CD4-positive, alpha-beta T cell treated with Interferon alpha-2 for 1 hour (primary cell): Measurements from ENCODE around the gene SULF2.

Experiments
- DNase-seq, 2 donors: peaks; one replicate each; pipeline ENCODE4 v3.0.0-alpha.2; 2020 to 2022

Gene SULF2

DNA sequence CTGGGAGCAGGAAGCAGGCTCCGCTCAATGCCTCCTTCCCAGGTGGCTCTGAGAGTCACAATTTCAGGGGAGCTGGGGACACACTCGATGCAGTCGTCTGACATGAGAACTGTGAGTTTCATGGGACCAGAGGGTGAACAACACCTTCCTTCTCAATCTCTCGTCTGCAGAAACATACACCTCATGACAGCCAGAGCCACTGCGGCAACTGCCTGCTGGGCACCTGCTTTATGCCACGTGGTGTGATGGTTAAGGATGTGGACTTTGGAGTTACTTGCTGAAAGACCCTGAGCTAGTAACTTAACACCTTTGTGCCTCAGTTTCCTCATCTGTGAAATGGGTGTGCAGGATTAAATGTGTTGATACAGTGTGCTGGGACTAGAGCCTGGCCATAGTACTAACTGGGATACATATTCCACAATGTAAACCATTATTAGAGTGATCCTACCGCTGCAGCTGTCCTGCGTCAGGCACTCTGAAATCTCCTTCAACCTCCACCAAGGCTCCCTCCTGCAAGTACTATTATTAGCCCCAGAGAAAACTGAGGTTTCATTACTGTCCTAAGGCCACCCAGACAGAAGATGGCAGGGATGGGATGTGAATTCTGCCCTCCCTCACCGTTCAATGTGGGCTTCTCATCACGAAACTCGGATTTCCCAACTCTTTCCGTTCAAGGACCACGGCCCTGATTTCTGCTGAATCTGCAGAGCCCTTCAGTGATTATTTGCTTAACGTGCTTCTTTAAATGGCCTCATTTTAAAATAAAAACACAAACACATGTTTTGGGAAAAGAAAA lies 24.4 kb downstream of the SULF2 start:
- no peak for DNase-seq

DNA sequence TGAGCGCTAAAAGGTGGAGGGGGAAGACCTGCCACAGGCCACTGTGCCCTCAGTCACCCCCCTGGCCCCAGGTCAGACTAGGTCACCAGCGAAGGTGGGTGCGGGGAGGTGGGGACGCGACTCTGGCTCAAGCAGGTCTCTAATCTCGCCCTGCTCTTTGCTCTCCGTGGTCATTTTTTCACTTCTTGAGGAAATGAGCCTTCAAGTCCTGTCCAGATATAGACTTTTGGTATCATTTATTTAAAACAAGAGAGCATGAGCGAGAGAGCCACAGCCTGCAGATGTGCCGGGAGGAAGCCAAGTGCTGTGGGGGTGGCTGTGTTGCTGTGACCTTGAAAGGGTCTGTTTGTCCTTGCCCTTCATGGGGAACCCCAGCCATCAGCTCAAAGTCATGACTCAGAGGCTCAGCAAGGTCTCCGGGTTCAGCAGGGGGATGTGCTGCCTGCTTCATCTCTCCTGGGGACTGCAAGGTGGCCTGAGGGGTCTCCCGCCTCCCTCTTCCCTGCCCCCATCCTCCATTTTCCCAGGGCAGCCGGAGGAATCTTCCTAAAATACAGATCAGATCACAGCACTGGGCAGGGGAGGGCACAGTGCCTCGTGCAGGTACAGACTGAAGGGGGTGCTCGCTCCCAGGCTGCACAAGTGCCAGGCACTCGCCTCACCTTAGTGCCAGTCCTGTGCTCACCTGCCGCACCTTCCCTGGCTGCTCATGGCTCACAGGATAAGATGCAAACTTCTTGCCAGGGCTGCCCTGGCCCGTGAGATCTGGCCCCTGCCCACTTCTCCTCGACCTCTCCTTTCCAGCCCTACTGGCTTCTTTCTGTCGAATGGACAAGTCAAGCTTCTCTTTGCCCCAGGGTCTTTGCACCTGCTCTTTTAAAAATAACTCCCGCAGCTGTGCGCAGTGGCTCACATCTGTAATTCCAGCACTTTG lies 26.5 kb downstream of the SULF2 start:
- no peak for DNase-seq

DNA sequence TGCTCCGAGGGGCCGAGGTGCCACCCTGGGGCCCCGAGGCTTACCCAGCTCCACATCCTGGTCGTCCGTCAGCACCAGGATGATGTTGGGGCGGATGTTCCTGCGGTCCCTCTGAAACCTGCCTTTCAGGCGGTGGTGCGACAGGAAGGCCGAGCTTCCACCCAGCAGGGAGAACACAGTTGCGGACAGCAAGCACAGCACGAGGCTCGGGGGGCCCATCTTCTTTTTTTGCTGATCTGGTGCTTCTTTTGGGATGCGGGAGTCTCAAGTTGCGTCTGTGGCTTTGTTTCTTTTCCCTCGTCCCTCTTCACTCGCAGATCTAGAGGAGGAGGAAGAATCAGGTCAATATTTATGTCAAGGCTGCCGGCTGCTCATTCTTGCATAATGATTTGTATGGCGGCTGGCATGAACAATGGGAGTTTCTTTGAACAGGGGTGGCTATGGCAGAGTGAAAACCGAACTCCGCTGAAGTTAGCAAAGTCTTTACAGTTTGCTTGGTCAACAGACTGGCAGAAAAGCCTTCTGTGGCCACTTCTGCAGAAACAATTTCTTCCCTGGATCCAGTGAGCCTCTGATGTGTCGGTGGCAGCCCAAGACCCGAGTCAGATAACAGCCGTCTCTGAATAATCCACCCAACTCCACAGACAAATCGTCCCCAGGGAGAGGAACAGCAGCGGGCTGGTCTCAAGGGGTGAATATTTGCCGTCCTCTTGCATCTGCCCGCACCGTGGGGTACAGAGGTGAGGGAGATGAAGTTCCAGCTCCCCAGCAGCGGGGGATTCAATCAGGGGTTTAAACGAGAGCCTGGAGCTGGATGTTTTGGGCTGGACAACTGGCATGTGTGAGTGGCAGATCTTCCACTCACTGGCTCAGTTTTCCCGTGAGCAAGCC lies 27.9 kb downstream of the SULF2 start:
- DNase-seq, result no peak

DNA sequence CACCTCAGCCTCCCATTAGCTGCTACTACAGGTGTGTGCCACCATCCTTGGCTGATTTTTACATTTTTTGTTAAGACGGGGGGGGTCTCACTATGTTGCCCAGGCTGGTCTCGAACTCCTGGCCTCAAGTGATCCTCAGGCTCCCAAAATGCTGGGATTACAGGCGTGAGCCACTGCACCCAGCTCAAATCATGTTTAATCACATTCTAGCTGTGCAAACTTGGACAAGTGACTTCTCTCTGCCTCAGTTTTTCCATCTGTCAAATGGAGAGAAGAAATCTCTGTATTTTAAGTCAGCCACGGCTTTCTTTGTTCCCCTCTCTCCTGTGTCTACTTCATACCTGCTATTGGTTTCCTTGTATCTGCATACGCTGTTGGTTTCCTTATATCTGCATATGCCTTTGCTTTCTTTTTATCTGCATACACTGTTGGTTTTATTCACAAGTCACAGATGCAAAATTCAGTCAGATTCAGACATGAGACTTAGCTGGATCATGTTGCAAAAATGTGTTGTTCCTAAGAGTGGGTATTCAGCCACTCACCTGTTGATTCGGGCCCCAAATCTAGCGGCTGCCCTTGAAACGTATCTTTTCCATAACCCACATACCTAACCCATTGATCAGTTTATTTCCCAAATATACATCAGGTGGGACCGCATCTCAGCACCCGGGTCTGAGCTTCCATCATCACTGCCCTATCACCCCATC lies 30.2 kb downstream of the SULF2 start:
- DNase-seq, result no peak

DNA sequence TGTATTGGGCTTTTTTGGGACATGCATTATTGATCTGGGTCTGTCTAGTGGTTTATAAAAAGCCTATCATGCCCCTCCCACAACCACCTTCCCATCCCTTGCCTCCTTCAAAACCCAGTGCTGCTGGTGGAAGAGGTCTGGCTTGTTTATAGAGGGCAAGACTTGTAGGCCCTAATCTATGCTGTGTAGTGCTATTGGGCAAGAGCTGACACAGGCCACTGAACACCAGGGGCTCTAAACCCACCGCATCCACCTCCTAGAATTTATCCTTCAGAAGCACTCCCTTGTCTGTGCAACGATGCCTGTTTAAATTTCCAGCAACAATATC lies 30.9 kb downstream of the SULF2 start:
- no peak for DNase-seq

DNA sequence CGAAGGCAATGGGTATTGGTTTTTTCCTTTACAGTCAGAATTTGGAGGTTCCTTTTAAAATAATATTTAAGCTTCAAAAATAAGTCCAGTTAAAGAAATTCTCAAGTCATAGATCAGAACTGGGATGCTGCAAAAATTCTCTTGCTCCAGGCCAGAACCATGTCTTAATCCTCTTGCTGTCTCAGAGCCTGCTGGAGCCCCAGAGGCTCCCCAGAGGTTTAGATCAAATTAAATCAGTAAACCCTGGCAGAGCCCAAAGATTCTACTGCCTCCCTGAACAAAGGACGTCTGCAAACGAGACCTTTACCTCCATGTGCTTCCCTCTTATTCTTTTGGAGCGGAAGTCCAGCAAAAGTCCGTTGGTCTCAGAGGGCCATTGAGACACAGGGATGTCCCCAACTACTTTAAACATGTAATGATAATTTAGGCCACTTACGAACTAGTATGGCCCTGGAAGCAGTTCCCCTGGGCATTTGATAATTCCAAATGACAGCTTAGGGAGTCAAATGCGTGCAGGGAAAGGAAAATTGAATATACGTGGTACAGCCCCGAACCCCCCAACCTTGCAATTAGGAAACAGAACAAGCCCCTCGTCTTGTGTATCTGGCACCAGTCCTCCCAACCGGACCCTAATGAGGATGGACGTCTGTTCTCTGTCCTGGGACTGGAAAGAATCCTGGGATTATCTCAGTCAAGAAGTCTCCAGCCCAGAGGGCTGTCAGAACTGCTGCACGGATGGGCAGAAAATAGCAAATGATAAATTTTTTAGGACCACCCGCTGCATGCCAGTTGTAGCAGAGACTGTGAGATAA lies 31.5 kb downstream of the SULF2 start:
- DNase-seq, result no peak

DNA sequence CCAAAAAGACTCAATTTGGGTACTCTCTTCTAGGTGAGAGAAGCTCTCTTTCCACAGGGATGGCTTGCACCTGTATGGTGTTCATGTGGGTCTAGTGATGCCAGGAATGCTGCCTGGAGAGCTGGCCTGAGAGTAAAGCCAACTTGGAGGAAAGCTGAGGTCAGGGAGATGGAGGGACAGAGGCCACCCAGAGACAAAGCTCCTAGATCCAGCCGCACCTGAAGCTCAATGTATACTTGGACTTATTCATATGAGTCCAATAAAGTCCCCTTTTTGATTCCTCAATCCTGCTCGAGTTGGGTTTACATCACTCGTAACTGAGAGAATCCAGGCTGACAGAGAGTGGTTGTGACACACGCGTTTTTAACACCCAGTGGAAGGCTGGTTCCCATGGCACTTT lies 33.8 kb downstream of the SULF2 start:
- DNase-seq, result no peak

DNA sequence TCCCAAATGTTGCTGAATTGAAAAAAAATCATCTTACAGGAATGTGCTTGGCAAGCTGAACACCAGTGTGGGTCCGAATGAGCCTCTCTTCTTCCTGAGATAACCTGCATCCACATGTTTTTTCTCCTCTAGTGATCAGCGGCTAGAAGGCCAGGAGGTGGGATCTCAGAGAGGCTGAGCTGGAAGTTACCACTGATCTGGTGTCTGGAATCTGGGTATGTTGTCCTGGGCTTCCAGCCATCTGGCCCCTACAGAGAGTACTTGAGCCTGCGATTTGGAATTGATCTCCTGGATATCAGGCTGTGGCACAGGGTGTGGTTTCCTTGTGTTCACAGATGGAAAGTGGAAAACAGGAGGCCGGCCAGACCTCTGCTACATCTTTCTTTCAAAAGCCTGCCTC lies 35.9 kb downstream of the SULF2 start:
- no peak for DNase-seq

DNA sequence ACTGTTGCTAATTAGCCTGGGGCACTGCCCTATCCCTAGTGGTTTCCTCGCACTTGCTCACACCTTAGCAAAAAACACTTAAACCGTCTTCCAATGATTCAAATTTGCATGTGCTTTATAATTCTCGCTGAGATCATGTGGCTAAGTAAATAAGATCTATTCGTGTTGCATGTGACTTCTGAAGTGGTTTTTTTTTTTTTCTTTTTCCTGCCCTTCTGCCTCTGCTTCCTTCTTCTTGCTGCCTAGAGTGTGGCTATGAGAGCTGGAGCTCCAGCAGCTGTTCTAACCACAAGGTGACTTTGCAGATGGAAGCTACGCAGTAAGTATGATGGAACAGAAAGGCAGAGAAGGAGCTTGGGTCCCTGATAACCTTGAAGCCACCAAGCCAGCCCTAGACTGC lies 36.5 kb downstream of the SULF2 start:
- peak in 1 of 2 donors; percentile 9 for DNase-seq

DNA sequence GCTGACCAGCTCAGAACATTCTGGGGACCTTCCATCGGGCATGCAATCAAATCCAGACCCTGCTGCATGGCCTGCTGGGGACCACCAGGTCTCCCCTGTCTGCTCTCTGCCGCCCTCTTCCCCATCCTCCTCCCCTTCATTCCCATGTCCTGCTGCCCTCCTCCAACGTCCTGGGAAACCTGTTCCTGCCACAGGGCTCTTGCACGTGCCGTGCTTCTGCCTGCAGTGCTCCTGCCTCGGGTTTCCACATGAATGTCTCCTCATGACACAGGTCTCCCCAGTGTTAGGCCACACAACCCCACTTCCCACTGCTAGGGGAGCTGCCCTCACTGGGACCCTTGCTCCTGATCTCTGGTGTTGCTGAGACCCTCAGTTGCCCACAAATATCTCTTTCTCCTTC lies 37.2 kb downstream of the SULF2 start:
- DNase-seq, result no peak

DNA sequence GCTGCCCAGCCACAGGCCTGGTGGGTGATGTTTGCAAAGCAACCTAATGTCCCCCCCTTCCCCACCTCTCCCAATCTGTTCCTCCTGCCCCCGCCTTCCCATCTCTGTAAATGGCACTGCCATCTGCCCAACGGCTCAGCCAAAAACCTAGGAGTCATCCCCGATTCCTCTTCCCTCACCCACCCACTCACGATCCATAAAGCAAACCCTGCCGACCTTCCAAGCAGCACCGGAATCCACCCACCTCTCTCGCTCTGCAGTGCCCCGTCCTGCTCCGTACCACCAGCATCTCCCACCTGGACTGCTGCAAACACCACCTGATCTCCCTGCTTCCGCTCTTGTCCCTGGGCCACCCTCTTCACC lies 37.6 kb downstream of the SULF2 start:
- DNase-seq, result no peak

DNA sequence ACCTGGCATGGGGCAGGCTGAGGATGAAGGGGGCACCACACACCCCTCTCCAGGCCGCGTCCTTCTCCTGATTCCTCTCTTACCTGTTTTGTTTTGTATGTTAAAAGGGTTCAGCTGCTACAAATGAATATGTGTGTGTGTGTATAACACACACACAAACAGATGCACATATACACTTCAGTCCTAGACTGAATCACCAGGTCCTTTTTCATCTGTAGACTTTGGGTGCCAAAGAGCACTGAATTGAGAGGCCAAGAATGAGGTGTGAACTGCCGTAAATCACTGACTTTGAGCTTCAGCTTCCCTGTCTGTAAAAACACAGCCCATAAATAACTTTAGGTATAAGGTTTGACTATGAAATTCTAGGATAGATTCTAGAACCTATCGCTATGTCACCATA lies 40.5 kb downstream of the SULF2 start:
- no peak for DNase-seq

DNA sequence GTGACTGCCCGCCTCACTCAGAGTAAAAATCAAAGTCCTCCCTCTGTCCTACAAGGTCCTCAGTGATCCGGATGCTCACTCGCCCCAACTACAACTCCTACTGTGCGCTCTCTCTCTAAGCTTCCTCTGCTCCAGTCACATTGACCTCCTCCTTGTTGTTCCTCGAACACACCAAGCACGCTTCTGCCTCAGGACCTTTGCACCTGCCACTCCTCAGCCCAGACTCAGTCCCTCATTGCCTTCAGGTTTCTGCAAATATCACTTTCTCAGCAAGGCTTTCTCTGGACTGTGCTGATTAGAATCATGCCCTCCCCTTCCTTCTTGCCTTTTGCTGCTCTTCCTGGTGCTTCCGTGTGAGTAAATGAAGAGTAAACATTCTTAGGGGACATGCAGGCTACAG lies 41.6 kb downstream of the SULF2 start:
- no peak for DNase-seq

DNA sequence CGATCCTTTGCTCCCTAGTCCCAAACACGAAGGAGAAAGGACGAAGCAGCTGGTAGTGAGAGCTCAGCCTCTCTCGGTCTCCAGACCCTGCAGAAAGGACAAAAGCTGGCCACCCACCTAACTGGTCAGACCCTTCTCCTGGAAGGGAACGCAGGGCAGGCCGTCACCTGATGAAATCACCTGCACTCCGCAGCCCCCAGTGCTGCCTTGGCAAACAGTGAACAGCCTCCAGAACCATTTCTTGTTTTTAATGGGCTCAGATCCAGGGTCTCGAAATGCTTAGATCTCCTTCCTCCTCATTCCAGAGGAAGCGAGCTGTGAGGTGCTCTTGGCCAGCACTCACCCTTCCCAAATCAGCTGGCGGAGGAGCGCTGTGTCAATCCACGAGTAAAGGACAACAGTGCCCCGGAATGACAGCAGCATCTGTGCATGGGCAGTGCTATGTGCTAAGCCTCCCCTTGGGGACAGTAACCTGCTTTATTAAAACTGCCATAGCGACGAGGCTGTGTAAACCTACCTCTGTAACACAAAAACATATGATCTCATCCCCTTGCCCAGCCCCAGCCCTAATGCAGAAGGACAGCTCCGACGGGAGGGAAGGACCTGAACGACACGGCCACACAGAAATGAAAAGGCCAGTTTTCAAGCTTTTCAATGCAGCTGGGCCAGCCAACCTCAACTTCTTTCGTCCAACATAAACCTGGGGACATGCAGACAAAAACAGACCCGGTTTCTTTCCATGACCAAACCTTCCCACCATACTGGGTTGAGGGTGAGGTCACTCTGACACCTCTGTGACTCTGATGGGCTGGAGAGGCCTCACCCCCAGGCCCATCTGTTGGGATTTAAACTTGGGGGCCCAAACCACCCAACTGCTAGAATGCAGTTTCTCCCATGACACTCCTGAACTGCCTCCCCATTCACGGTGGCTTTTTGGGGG lies 43.3 kb downstream of the SULF2 start:
- no peak for DNase-seq

DNA sequence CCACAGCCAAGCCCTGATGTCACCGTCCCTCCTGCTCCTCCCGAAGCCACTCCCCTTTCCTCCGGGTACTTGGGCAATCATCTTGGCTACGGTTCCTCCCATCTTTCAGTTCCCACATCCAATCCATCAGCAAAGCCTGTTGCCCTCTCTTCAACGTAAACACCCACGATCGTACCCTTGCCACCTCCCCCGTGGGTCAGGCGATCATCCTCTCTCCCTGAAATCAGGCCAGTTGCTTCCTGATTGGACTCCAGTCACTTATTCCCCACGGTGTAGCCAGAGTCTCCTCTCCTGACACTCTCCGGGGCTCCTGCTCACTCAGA lies 44.5 kb downstream of the SULF2 start:
- DNase-seq, result peak; percentile 45 to 82

DNA sequence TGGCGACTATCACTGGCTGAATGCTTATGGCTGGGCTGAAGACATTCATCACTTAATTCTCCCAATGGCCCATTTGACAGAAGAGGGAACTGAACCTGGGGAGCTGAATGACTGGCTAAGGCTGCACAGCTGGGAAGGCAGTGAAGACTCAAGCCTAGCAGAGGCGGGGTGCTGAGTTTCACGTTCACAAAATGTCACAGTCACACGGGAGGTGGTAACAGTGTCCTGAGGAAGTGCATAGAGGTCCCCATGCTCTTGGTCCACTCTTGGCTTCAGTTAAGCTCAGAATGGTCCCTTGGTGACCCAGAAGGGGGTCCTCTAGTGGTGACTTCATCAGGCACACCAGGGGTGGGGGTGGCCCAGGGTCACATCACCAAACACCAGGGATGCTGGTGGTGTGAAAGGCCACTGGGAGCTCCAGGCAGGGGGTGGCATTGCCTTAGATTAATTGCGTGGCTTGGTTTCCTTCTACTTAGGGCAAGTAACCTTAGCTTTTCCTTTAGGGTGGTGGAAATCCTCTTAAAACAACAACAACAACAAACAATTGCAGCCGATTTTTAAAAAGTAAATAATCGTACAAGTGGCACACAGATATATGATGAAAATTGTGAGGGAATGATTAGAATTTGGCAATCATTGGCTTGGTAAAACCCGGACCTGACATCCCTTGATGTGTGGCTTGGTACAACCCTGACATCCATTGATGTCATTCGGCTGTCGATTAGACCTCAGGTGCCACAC lies 45.0 kb downstream of the SULF2 start:
- DNase-seq, result peak in 1 of 2 donors; percentile 20

DNA sequence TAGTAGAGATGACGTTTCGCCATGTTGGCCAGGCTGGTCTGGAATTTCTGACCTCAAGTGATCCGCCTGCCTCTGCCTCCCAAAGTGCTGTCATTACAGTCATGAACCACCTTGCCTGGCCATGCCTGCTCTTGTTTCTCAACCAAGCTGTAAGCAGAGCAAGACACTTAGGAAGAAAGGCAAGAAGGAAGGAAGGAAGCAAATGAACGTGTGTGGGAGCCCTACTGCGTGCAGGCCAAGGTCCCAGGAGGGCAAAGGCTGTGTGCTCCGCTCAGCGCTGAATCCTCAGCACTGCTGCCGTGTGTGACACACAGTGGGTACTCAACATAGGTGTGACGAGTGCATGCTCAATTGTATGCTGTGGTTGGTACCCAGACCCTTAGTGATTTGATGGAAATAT lies 47.4 kb downstream of the SULF2 start:
- no peak for DNase-seq

DNA sequence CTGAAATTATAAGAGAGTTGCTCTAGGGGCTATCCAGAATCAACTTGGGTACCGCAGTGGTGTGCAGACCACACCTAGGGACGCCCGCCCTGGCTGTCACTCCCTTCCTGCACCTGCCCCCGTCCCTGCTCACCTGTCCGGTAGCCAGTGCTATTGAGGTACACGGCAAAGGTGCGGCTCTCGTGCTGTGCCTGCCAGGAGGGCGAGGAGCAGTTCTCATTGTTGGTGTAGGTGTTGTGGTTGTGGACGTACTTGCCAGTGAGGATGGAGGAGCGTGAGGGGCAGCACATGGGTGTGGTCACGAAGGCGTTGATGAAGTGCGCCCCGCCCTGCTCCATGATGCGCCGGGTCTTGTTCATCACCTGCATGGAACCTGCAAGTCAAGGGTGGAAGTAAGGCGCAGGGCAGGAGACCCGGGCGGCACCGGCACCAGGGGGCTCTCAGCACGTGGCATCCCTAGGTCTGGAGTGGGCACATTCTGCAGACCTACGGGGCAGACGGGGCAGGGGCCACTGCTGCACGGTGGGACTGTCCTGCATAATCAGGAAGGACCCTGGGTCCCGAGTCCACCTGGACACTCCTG lies 48.6 kb downstream of the SULF2 start:
- no peak for DNase-seq
